WTC11 (cell line): Measurements from ENCODE around the gene TMEM9B.
"Not testable (repeated sequence)": the region's sequence is repeated elsewhere in the genome, so short reads cannot be mapped to it uniquely, and the experiment has no call there.

Source experiments
- ELF4 ChIP-seq: sonication (generic); formaldehyde crosslinking; IDR thresholded peaks from 2 replicates; pipeline ENCODE4 v1.8.1; 2022; ENCODE audit warnings: low read depth, mild to moderate bottlenecking, moderate library complexity, missing genetic modification reagents
- ESRRA ChIP-seq: sonication (generic); formaldehyde crosslinking; IDR thresholded peaks from 2 replicates; pipeline ENCODE4 v1.8.1; 2022; ENCODE audit warnings: mild to moderate bottlenecking, missing genetic modification reagents, borderline replicate concordance
- ETV6 ChIP-seq: sonication (generic); formaldehyde crosslinking; IDR thresholded peaks from 2 replicates; pipeline ENCODE4 v1.8.1; 2022; ENCODE audit warnings: mild to moderate bottlenecking, missing genetic modification reagents
- FOXP1 ChIP-seq: sonication (generic); formaldehyde crosslinking; IDR thresholded peaks from 2 replicates; pipeline ENCODE4 v1.8.0; 2022; ENCODE audit warnings: missing genetic modification reagents, mild to moderate bottlenecking, moderate library complexity, borderline replicate concordance
- NFYB ChIP-seq: sonication (generic); formaldehyde crosslinking; conservative IDR thresholded peaks from 2 replicates; pipeline ENCODE4 v1.8.0; 2022; ENCODE audit warnings: low read depth, missing genetic modification reagents
- SP1 ChIP-seq: sonication (generic); formaldehyde crosslinking; conservative IDR thresholded peaks from 2 replicates; pipeline ENCODE4 v1.8.1; 2022; ENCODE audit warnings: missing genetic modification reagents
- ZNF219 ChIP-seq: sonication (generic); formaldehyde crosslinking; IDR thresholded peaks from 2 replicates; pipeline ENCODE4 v1.8.0; 2023; ENCODE audit warnings: missing genetic modification reagents, mild to moderate bottlenecking, borderline replicate concordance
- TF ChIP-seq, protein P1 (sequence below): sonication (generic); formaldehyde crosslinking; IDR thresholded peaks from 2 replicates; pipeline ENCODE4 v1.8.0; 2023; ENCODE audit warnings: missing genetic modification reagents
- TF ChIP-seq, protein P2 (sequence below): sonication (generic); formaldehyde crosslinking; IDR thresholded peaks from 2 replicates; pipeline ENCODE4 v1.8.1; 2023; ENCODE audit warnings: mild to moderate bottlenecking, missing genetic modification reagents
- TF ChIP-seq, protein P3 (sequence below): sonication (generic); formaldehyde crosslinking; IDR thresholded peaks from 2 replicates; pipeline ENCODE4 v1.8.0; 2022; ENCODE audit warnings: mild to moderate bottlenecking, missing genetic modification reagents
- TF ChIP-seq, protein P4 (sequence below): sonication (generic); formaldehyde crosslinking; IDR thresholded peaks from 2 replicates; pipeline ENCODE4 v1.8.1; 2022; ENCODE audit warnings: low read depth, missing genetic modification reagents, borderline replicate concordance
- TF ChIP-seq, protein P5 (sequence below): sonication (generic); formaldehyde crosslinking; IDR thresholded peaks from 2 replicates; pipeline ENCODE4 v1.8.0; 2022; ENCODE audit warnings: mild to moderate bottlenecking, missing genetic modification reagents
- TF ChIP-seq, protein P6 (sequence below): fragments of 200-600 bp; IDR thresholded peaks from 2 replicates; pipeline ENCODE4 v1.8.0; 2022; ENCODE audit warnings: antibody characterized with exemption
- TF ChIP-seq, protein P7 (sequence below): sonication (generic); formaldehyde crosslinking; IDR thresholded peaks from 2 replicates; pipeline ENCODE4 v1.8.1; 2023; ENCODE audit warnings: mild to moderate bottlenecking, missing genetic modification reagents

DNA sequence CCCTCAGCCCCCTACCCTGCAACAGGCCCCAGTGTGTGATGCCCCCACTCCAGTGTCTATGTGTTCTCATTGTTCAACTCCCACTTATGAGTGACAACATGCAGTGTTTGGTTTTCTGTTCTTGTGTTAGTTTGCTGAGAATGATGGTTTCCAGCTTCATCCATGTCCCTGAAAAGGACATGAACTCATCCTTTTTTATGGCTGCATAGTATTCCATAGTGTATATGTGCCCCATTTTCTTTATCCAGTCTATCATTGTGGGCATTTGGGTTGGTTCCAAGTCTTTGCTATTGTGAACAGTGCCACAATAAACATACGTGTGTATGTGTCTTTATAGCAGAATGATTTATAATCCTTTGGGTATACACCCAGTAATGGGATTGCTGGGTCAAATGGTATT, 45.3 kb upstream of the TMEM9B start:
- TF ChIP-seq, protein P1, sequence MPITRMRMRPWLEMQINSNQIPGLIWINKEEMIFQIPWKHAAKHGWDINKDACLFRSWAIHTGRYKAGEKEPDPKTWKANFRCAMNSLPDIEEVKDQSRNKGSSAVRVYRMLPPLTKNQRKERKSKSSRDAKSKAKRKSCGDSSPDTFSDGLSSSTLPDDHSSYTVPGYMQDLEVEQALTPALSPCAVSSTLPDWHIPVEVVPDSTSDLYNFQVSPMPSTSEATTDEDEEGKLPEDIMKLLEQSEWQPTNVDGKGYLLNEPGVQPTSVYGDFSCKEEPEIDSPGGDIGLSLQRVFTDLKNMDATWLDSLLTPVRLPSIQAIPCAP, result not testable (repeated sequence)
- TF ChIP-seq FOXP1 (CRISPR knock-in tag); ESRRA (CRISPR knock-in tag); NFYB; ZNF219 (CRISPR knock-in tag); ETV6; SP1; ELF4: not testable (repeated sequence)
- TF ChIP-seq, protein P2, sequence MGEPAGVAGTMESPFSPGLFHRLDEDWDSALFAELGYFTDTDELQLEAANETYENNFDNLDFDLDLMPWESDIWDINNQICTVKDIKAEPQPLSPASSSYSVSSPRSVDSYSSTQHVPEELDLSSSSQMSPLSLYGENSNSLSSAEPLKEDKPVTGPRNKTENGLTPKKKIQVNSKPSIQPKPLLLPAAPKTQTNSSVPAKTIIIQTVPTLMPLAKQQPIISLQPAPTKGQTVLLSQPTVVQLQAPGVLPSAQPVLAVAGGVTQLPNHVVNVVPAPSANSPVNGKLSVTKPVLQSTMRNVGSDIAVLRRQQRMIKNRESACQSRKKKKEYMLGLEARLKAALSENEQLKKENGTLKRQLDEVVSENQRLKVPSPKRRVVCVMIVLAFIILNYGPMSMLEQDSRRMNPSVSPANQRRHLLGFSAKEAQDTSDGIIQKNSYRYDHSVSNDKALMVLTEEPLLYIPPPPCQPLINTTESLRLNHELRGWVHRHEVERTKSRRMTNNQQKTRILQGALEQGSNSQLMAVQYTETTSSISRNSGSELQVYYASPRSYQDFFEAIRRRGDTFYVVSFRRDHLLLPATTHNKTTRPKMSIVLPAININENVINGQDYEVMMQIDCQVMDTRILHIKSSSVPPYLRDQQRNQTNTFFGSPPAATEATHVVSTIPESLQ (CRISPR knock-in tag), result not testable (repeated sequence)
- TF ChIP-seq, protein P3, sequence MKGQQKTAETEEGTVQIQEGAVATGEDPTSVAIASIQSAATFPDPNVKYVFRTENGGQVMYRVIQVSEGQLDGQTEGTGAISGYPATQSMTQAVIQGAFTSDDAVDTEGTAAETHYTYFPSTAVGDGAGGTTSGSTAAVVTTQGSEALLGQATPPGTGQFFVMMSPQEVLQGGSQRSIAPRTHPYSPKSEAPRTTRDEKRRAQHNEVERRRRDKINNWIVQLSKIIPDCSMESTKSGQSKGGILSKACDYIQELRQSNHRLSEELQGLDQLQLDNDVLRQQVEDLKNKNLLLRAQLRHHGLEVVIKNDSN, result not testable (repeated sequence)
- TF ChIP-seq, protein P4, sequence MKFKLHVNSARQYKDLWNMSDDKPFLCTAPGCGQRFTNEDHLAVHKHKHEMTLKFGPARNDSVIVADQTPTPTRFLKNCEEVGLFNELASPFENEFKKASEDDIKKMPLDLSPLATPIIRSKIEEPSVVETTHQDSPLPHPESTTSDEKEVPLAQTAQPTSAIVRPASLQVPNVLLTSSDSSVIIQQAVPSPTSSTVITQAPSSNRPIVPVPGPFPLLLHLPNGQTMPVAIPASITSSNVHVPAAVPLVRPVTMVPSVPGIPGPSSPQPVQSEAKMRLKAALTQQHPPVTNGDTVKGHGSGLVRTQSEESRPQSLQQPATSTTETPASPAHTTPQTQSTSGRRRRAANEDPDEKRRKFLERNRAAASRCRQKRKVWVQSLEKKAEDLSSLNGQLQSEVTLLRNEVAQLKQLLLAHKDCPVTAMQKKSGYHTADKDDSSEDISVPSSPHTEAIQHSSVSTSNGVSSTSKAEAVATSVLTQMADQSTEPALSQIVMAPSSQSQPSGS (CRISPR knock-in tag), result not testable (repeated sequence)
- TF ChIP-seq, protein P5, sequence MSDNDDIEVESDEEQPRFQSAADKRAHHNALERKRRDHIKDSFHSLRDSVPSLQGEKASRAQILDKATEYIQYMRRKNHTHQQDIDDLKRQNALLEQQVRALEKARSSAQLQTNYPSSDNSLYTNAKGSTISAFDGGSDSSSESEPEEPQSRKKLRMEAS, result not testable (repeated sequence)
- TF ChIP-seq, protein P6, sequence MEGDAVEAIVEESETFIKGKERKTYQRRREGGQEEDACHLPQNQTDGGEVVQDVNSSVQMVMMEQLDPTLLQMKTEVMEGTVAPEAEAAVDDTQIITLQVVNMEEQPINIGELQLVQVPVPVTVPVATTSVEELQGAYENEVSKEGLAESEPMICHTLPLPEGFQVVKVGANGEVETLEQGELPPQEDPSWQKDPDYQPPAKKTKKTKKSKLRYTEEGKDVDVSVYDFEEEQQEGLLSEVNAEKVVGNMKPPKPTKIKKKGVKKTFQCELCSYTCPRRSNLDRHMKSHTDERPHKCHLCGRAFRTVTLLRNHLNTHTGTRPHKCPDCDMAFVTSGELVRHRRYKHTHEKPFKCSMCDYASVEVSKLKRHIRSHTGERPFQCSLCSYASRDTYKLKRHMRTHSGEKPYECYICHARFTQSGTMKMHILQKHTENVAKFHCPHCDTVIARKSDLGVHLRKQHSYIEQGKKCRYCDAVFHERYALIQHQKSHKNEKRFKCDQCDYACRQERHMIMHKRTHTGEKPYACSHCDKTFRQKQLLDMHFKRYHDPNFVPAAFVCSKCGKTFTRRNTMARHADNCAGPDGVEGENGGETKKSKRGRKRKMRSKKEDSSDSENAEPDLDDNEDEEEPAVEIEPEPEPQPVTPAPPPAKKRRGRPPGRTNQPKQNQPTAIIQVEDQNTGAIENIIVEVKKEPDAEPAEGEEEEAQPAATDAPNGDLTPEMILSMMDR, result not testable (repeated sequence)
- TF ChIP-seq, protein P7, sequence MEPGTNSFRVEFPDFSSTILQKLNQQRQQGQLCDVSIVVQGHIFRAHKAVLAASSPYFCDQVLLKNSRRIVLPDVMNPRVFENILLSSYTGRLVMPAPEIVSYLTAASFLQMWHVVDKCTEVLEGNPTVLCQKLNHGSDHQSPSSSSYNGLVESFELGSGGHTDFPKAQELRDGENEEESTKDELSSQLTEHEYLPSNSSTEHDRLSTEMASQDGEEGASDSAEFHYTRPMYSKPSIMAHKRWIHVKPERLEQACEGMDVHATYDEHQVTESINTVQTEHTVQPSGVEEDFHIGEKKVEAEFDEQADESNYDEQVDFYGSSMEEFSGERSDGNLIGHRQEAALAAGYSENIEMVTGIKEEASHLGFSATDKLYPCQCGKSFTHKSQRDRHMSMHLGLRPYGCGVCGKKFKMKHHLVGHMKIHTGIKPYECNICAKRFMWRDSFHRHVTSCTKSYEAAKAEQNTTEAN (CRISPR knock-in tag), result not testable (repeated sequence)
